Endothelial cell of umbilical vein (primary cell): ENCODE results near the gene ACOT11. TPM values are rescaled to one million over a fixed set of nuclear protein-coding genes. Genes with fewer than 3 reads are reported as not detected.

Source experiments
- BruUV-seq: library from RNA; stranded (reverse); fragments of 400-500 nt; replicated peaks from 2 replicates; lab custom pipeline; 2021; lab: Mats Ljungman, UMichigan
- CTCF ChIA-PET: fragments of 300-600, 350-600 bp; sonication (Branson Sonifier 250); formaldehyde crosslinking; loops from one replicate; lab custom pipeline; 2021; ENCODE audit warnings: antibody characterized with exemption, inconsistent platforms; lab: Charles Lee
- POLR2A ChIA-PET: fragments of 300-600, 350-600 bp; sonication (Branson Sonifier 250); formaldehyde crosslinking; loops from one replicate; lab custom pipeline; 2021; ENCODE audit warnings: antibody characterized with exemption, inconsistent platforms; lab: Charles Lee
- DNase-seq: peaks from one replicate; pipeline ENCODE4 v3.0.0-alpha.2; 2011; ENCODE audit warnings: low read depth, low spot score
- FAIRE-seq: peaks from 2 replicates; lab custom pipeline; 2011; peaks lifted over from hg19 to GRCh38; lab: Jason Lieb, UNC
- H2AFZ ChIP-seq: 2 replicates; pipeline ENCODE4 v1.6.0; 2012; ENCODE audit warnings: low read depth, low read length, control low read depth, inconsistent platforms
- H3K27ac ChIP-seq: 2 replicates; pipeline ENCODE4 v1.5.1; 2011; ENCODE audit warnings: low read depth, mild to moderate bottlenecking, control low read depth, low read length, moderate library complexity; ENCODE audit not compliant: insufficient read depth
- H3K27me3 ChIP-seq, 2 experiments: 2 replicates each; pipeline versions ENCODE4 v1.6.0 to v1.6.1; 2011; ENCODE audit warnings: low read length in 2 of 2, mixed read lengths in 1 of 2; ENCODE audit not compliant: control insufficient read depth in 2 of 2, insufficient read depth in 2 of 2
- H3K36me3 ChIP-seq, 2 experiments: 2 replicates in 1 of 2; 3 replicates in 1 of 2; pipeline ENCODE4 v1.5.1; 2011; ENCODE audit warnings: low read length in 2 of 2, mild to moderate bottlenecking in 1 of 2, moderate library complexity in 1 of 2; ENCODE audit not compliant: control insufficient read depth in 2 of 2, insufficient read depth in 2 of 2; ENCODE audit errors: extremely low read depth in 1 of 2
- H3K4me1 ChIP-seq: 3 replicates; pipeline ENCODE4 v1.5.1; 2011; ENCODE audit warnings: mild to moderate bottlenecking, low read length; ENCODE audit not compliant: control insufficient read depth, insufficient read depth; ENCODE audit errors: extremely low read depth
- H3K4me2 ChIP-seq: 2 replicates; pipeline ENCODE4 v1.6.1; 2011; ENCODE audit warnings: low read length, control low read depth, mixed read lengths; ENCODE audit not compliant: insufficient read depth
- H3K4me3 ChIP-seq, 3 experiments: fragments of 200-600 bp in 1 of 3; sonication (generic), shearing (Covaris generic) in 1 of 3; replicated peaks in 1 of 3; 2 replicates each; pipeline ENCODE4 v1.5.1; 2011 to 2016; ENCODE audit warnings: control low read depth in 3 of 3, low read length in 3 of 3, mild to moderate bottlenecking in 2 of 3, inconsistent platforms in 1 of 3, low read depth in 1 of 3, moderate library complexity in 1 of 3; ENCODE audit not compliant: insufficient read depth in 1 of 3
- H3K79me2 ChIP-seq: 2 replicates; pipeline ENCODE4 v1.6.0; 2012; ENCODE audit warnings: low read length, inconsistent platforms; ENCODE audit not compliant: control insufficient read depth, insufficient read depth
- H3K9ac ChIP-seq: replicated peaks from 2 replicates; pipeline ENCODE3; 2011; ENCODE audit warnings: low read length, control low read depth; ENCODE audit not compliant: insufficient read depth; ENCODE audit errors: extremely low read depth
- H3K9me1 ChIP-seq: replicated peaks from 3 replicates; pipeline ENCODE4 v1.6.0; 2011; ENCODE audit warnings: mild to moderate bottlenecking, low read length; ENCODE audit not compliant: control insufficient read depth, insufficient read depth; ENCODE audit errors: extremely low read depth
- H3K9me3 ChIP-seq: replicated peaks from 2 replicates; pipeline ENCODE4 v1.5.1; 2012; ENCODE audit warnings: low read length, inconsistent platforms; ENCODE audit not compliant: control insufficient read depth, insufficient read depth
- H4K20me1 ChIP-seq: replicated peaks from 2 replicates; pipeline ENCODE3; 2011; ENCODE audit warnings: mild to moderate bottlenecking, low read length; ENCODE audit not compliant: control insufficient read depth, insufficient read depth; ENCODE audit errors: extremely low read depth
- EZH2 ChIP-seq: IDR thresholded peaks from 2 replicates; pipeline ENCODE4 v1.6.1; 2012; ENCODE audit warnings: borderline replicate concordance, low read depth, mild to moderate bottlenecking, moderate library complexity, low read length, inconsistent platforms; ENCODE audit not compliant: severe bottlenecking
- FOS ChIP-seq: IDR thresholded peaks from 2 replicates; pipeline ENCODE4 v1.6.1; 2011; ENCODE audit warnings: mild to moderate bottlenecking, low read length, moderate library complexity, borderline replicate concordance; ENCODE audit not compliant: insufficient read depth
- GATA2 ChIP-seq: IDR thresholded peaks from 2 replicates; pipeline ENCODE4 v1.7.0; 2011; ENCODE audit warnings: low read depth, mild to moderate bottlenecking, moderate library complexity, mixed read lengths, low read length; ENCODE audit not compliant: insufficient read length, insufficient read depth
- JUN ChIP-seq: IDR thresholded peaks from 2 replicates; pipeline ENCODE4 v1.6.1; 2011; ENCODE audit warnings: borderline replicate concordance, low read depth; ENCODE audit not compliant: insufficient read length, insufficient read depth
- MYC ChIP-seq: IDR thresholded peaks from one replicate; pipeline ENCODE4 v1.6.1; 2011; ENCODE audit warnings: mild to moderate bottlenecking, low read depth, low read length
- POLR2A ChIP-seq: IDR thresholded peaks from 2 replicates; pipeline ENCODE4 v1.6.1; 2012; ENCODE audit warnings: low read depth, mild to moderate bottlenecking, control low read depth, low read length
- POLR2AphosphoS5 ChIP-seq: IDR thresholded peaks from 2 replicates; pipeline ENCODE4 v1.6.1; 2012; ENCODE audit warnings: low read depth, mild to moderate bottlenecking, control low read depth, low read length, moderate library complexity; ENCODE audit not compliant: insufficient read depth
- dilution Hi-C: fragments of 300-500 bp; cut with MboI; formaldehyde crosslinking; loops from one replicate; pipeline ENCODE4 v1.15.0; 2019; ENCODE audit warnings: low sequenced_read_pairs; ENCODE audit not compliant: extremely low pct_ligation_motif_present
- intact Hi-C: fragments of 100-400 bp; cut with micrococcal nuclease; formaldehyde crosslinking; loops from one replicate; pipeline ENCODE4 v1.10.0; 2022
- polyA plus RNA-seq, 4 experiments: library from polyadenylated mRNA; depleted of rRNA in 3 of 4; stranded (reverse) in 3 of 4; unstranded in 1 of 4; fragments of >200 nt; gene quantifications; 2 replicates each; pipeline versions ENCODE4 v1.2.1 to v1.2.3, GENCODE V29; 2011 to 2012; ENCODE audit warnings: missing spikeins in 1 of 4
- total RNA-seq: library from RNA; stranded (reverse); gene quantifications from 2 replicates; pipeline ENCODE4 v1.2.3, GENCODE V29; 2021
- TF ChIP-seq, protein P1 (sequence below): IDR thresholded peaks from 2 replicates; pipeline ENCODE4 v1.6.1; 2011; ENCODE audit not compliant: insufficient read depth, insufficient read length
- TF ChIP-seq, protein P2 (sequence below), 2 donors: IDR thresholded peaks; 1 replicate in 1 of 2; 2 replicates in 1 of 2; pipeline ENCODE4 v1.5.1; 2011; ENCODE audit warnings: low read length in 2 of 2, mild to moderate bottlenecking in 2 of 2, moderate library complexity in 2 of 2, control low read depth in 1 of 2, inconsistent platforms in 1 of 2, low read depth in 1 of 2; ENCODE audit not compliant: insufficient read depth in 1 of 2; ENCODE audit errors: extremely low read depth in 1 of 2

ACOT11 gene
- total and polyA plus RNA-seq, 2 donors (not counting 3 experiments of a cell fraction or from before 2014, with no cell fraction given), result 4.5 to 5.4 TPM

DNA sequence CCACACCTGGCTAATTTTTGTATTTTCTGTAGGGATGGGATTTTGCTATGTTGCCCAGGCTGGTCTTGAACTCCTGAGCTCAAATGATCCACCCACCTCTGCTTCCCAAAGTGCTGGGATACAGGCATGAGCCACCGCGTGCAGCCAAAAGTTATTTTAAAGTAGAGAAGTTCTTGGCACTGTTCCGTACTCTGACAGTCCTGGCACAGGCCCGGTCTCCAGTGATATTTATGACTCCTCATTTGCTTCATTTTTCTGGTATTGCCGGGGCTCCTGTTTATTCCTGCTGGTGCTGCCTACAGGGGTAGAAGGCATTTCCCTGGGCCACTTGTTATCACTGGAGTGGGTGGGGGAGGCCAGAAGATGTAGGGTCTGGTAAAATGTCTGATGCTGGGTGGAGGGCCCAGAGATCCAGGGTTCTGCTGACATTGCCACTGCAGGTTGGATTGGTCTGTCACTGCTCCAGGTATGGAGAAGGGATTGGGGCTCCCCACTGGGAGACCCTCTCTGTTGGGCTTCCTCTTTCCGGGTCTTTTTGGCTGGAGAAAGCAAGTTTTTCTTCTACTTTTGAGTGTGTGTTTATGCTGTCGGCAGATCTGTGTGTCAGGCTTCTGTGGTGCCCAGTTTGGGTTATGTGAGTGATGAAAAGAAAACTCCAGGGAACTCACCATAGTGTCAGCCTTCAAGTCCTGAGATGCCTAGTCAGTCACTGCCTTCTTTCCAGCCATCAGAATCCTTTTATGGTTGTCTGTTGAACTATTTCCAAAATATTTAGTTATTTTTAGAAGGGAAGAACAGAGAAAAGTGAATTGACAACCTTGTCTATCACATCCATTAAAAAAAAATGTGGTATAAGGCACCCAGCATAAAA lies 98.0 kb downstream of the ACOT11 start:
- Histone ChIP-seq H3K9ac (no peak overlapping the region), H3K79me2 (no peaks in the 10 kb centered on the region), H4K20me1 (no peaks in the 10 kb centered on the region), H3K36me3 (no peaks in the 10 kb centered on the region), H3K4me3 (no peak overlapping the region), H3K9me3 (no peaks in the 10 kb centered on the region), H3K4me2 (no peak overlapping the region), H3K27me3 (peaks cover 0 to 9% of the 10 kb centered on the region in 2 experiments), H3K9me1 (no peaks in the 10 kb centered on the region), H2AFZ (no peak overlapping the region), H3K4me1 (no peaks in the 10 kb centered on the region), H3K27ac (no peak overlapping the region)
- intact Hi-C loops, result no loop called here
- CTCF ChIA-PET, result no interaction called here
- FAIRE-seq (no peak), DNase-seq (no peak)
- no TSS peak for BruUV-seq
- TF ChIP-seq GATA2, result no peak
- no peak for TF ChIP-seq JUN
- TF ChIP-seq, protein P1, sequence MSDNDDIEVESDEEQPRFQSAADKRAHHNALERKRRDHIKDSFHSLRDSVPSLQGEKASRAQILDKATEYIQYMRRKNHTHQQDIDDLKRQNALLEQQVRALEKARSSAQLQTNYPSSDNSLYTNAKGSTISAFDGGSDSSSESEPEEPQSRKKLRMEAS, result no peak
- TF ChIP-seq MYC, result no peak
- no peak for TF ChIP-seq POLR2A
- no peak for TF ChIP-seq POLR2AphosphoS5
- TF ChIP-seq FOS, result no peak
- TF ChIP-seq EZH2, result no peak
- TF ChIP-seq, protein P2, sequence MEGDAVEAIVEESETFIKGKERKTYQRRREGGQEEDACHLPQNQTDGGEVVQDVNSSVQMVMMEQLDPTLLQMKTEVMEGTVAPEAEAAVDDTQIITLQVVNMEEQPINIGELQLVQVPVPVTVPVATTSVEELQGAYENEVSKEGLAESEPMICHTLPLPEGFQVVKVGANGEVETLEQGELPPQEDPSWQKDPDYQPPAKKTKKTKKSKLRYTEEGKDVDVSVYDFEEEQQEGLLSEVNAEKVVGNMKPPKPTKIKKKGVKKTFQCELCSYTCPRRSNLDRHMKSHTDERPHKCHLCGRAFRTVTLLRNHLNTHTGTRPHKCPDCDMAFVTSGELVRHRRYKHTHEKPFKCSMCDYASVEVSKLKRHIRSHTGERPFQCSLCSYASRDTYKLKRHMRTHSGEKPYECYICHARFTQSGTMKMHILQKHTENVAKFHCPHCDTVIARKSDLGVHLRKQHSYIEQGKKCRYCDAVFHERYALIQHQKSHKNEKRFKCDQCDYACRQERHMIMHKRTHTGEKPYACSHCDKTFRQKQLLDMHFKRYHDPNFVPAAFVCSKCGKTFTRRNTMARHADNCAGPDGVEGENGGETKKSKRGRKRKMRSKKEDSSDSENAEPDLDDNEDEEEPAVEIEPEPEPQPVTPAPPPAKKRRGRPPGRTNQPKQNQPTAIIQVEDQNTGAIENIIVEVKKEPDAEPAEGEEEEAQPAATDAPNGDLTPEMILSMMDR (IDR thresholded peaks at IDR 0.05; ENCODE audit: extremely low read depth in 1 of 2, insufficient read depth in 1 of 2, low read depth in 1 of 2, low read length in 2 of 2), result no peak
- POLR2A ChIA-PET, result no interaction called here
- dilution Hi-C loops, result no loop called here
